NCI-H345 treated with DMSO at 0.1 percent for 48 hours (cell line): ENCODE results near the gene EIF3J.
"Not testable (repeated sequence)": the region's sequence is repeated elsewhere in the genome, so short reads cannot be mapped to it uniquely, and the experiment has no call there.

Source experiments
- DNase-seq: peaks from one replicate; lab custom pipeline; 2025; ENCODE audit not compliant: unreplicated experiment; lab: John Stamatoyannopoulos, UW

EIF3J gene

DNA sequence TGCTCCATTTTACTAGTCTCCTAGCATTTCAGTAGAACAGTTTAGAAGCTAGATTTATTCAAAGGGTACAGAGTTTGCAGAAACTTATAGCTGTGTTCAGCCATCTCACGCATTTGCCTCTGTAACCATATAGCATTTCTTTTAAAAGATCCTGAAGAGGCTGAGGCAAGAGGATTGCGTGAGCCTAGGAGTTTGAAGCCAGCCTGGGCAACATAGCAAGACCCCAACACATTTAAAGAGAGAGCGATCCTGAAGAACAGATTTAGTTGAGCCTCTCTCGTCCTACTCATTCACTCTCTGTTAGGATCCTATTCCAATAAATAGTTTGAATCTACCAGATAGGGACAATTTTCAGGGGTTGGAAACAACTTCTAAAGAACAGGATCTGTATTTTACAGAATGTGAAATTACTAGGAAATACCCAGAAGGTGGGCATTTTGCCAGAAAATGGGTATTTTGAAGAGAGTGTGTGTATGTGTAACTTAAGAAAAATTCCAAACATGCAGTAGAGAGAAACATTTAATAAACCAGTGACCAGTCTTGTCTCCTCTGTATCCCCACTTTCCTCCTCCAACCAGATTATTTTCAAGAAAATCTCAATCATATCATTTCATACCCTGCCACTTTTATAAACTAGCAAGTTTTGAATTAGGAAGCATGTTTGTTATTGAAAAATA, 4.5 kb downstream of the EIF3J start:
- no peak for DNase-seq

DNA sequence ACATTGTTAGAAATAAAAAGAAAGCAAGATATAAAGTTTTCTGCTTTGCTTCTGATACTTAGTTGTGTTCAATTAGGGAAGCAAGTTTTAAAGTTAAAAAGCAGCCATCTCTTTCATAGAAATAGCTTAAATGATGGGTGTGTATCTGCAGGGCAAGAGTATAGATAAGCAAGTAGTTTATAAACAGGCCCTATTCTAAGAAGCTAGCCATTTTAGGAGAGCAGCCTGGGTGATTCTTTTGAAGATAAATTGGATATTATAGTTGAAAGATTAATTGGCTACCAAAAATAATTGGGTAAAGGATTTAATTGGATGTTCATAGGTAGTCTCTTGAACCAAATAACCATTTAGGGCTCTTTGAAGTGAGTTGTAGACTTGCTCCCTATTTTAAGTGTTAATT, 5.6 kb downstream of the EIF3J start:
- DNase-seq, result no peak

DNA sequence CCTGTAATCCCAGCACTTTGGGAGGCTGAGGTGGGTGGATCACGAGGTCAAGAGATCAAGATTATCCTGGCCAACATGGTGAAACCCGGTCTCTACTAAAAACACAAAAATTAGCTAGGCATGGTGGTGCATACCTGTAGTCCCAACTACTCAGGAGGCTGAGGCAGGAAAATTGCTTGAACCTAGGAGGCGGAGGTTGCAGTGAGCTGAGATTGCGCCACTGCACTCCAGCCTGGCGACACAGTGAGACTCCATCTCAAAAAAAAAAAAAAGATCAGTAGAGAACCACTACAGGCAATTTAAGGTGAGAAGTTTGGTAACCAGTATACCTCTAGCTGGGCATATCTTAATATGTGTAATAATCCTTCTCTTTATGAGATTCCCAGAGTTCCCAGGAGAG, 7.8 kb downstream of the EIF3J start:
- DNase-seq, result not testable (repeated sequence)

DNA sequence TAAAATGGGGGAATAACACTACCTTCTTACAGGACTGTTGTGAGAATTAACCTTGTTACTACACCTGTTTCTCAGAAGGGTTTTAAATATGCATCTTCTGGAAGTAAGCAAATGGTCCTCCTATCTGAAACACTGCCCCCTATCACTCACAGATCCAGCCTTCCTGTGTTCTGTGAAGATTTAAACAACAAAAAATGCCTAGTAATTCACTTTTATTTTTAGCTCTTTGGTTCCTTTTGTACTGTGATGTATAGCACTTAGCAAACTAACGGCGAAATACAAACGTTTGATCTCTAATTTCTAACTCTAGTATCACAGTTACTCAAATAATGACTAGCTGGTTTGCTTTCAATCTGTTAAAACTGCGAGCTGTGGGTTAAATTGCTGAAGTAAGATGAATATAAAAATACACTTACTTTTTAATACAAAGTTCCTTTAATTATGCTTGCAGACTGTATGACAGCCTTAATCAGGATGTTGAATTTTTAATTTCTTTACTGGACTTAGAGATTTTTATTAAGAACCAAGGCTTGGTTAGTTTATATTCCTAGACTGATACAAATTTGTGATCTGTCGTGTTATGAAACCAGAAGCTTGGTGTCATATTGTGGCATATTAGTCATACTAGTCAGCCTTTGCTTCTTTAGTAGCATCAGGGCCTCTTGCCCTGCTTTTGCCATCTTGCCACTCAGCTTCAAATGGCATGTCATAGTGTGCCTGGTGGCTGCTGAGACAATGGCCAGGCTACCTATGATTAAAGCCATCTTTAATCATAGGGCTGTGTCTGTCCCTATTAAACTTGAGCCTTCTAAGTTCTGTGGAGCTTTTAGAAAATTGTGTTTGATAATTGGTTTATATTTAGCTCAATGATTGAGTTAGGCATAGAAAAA, 9.2 kb downstream of the EIF3J start:
- no peak for DNase-seq

DNA sequence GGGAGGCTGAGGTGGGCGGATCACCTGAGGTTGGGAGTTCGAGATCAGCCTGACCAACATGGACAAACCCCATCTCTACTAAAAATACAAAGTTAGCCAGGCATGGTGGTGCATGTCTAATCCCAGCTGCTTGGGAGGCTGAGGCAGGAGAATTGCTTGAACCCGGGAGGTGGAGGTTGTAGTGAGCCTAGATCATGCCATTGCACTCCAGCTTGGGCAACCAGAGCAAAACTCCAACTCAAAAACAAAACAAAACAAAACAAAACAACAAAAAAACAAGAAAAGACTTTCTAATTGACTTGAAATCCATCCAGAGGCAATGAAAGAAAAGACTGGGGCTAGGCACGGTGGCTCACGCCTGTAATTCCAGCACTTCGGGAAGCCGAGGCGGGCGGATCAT, 12.2 kb downstream of the EIF3J start:
- not testable (repeated sequence) for DNase-seq

DNA sequence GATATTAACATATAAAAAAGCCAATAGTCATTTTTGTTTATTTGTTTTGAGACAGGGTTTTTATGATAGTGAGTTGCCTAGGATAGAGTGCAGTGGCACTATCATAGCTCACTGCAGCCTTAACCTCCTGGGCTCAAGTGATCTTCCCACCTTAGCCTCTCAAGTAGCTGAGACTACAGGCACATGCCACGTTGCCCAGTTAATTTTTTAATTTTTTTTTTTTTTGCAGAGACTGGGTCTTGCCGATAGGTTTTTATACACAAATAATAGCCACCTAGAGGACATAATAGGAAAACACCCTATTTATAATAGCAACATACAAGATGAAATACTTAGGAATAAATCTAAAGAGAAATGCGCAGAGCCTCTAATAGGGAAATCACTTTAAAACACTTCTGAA, 13.3 kb downstream of the EIF3J start:
- no peak for DNase-seq

DNA sequence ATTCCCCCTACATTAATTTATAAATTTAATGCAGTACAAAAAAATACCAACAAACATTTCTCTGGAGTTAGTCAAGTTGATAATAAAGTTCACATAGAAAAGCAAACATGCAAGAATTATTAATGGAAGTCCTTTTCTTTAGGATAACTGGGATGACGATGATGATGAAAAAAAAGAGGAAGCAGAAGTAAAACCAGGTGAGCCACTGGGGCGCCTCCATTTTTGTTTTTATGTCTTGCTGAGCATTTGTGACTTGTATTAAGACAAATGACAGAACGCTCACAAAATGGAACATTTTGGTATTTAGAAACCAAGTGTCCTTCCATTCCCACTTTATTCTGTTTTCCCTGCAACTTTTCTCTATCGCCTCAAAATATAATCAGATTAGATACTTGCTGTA, 13.8 kb downstream of the EIF3J start:
- no peak for DNase-seq

DNA sequence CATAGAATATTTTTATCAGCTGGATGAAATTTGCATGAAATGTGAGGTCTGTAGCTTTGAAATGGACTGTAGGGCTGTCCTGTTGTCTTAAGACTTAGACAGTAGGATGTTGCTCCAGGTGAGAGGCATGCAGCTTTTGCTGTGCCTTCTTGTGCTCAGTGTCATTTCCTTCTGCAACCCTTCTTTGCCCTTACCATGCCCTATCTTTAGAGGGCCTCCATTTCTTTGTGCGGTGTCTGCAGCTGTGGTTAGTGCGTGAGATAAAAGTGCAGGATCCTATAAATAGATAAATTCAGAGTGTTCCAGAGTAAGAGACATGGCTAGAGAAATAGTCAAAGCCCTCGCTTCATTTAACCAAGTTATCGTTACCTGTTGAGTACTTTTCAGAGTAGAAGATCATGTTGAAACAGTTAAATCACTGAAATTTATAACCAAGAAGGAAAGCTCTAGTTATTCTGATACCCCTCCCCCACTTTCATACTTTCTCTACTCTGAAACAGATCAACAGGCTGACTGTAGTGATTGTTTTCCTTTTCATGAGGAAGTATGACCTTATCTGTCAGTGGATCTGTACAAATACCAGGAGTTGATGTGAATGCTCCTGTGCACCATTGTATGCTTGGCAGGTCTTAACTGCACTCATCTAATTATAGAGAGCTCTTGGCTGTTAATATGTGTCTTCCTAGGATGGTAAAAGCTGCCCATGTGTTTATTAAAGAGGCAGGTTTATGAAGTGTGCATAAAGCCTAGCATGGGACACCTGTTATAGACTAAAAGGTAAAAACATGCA, 18.2 kb downstream of the EIF3J start:
- no peak for DNase-seq

DNA sequence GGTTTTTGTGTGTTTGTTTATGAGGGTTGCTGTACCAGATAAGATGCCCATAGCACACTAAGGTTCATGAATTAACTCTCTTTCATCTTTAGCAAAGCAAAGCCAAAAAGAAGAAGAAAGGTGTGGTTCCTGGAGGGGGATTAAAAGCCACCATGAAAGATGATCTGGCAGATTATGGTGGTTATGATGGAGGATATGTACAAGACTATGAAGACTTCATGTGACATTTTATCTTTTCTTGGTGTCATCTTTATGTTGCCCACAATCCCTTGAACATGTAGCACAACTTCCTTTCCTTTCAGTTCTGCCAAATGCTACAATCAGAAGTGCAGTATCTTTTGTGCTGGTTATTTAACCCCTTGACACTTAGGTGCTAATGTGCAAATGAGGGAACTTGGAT, 24.0 kb downstream of the EIF3J start:
- DNase-seq, result not testable (repeated sequence)

DNA sequence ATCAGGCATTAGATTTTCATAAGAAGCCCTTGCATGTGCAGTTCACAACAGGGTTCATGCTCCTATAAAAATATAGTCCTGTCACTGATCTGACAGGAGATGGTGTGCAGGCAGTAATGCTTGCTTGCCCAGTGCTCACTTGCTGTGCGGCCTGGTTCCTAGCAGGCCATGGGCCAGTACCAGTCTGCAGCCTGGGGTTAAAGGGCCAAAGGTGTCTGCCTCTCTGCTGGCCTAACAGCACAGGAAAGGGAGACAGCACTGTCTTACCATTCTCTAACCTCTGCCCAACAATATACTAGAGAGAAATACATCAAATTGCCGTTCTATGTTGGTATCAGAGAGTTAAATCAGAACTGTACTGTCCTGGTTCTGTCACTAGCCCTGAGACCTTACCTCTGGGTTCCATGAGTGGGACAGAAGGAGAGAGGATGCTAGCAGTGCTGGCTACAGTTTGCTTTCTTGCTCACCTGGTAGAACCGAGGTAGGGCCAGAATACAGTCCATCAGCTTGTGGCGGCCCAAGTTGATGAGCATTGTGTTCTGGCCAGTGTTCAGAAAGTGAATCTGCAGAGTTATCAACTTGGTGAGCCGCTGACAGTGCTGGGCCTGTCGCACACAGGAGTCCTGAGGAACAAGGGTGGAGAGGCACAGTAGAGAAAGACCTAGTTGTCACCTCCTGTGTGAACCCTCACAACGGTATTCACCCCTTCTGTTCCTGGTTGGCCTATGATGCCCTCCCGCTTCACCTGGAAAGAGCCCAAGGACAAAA, 28.6 kb downstream of the EIF3J start:
- DNase-seq, result no peak

DNA sequence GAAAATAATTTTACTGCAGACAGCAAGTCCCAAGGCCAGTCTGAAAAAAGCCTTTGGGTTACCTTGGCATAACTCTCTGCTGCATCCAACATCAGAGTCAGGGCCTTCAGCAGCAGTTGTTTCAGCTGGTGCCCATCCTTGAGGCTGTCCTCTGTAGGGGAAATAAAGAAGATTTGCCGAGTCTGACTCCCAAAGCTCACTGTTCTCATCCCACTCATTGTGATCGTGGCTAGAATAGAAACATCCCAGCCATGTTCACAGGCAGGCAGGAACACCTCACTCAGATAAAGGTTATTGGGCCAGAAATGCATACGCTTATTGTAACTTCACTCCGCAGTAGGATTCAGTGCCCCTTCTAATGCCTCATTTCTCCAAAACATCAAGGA, 29.2 kb downstream of the EIF3J start:
- no peak for DNase-seq

DNA sequence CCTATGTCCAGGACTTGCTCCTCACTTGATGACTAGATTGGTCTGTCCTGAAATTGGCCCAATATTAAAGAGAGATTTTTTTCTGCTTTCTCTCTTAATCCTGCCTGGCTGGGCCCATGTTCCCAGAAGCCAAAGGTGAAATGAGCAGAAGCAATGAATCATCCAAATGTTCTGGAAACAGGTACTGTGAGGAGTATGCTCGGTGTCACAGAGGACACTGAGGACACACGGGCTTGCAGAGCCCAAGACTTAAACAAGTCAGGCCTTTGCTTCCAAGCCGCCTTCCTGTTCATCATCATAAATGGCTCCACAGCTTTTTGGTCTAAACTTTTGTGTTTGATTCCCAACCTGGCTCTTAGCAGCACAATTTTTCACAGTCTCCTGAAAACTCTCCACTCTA, 31.4 kb downstream of the EIF3J start:
- no peak for DNase-seq

DNA sequence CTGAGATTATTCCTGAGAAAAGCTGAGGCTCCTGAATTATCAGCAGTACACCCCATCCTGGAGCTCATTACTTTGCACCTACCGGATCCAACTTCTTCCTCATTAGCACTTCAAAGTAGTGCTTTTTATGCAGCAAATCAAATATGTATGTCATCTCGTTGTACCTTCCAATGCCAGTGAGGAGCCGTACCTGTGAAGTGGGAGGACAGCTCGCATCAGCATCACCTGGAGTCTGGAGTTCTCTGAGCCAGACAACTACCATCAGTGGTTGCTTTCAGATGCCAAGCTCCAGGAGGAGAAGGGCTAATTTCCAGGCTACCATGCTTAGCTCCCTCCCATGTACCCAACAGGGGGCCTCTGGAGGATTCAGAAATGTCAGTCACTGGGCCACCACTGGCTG, 32.4 kb downstream of the EIF3J start:
- DNase-seq, result no peak

DNA sequence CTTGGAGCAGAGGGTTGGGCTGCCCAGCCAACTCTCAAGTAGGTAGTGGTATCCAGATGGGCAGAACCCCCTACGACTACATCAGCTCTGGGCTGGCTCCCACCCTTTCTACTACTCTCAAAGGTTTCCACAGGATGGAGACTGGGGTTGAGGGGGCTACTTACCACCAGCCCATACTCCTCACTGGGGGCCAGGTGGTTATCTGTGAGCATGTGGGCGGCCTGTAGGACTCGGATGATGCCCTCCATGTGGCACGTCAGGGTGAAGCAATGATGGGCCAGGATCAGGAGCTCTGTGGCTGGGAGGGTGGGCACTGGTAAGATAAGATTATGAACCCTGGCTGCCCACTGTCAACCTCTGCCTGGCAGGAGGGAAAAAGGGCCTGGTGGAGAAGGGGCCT, 33.4 kb downstream of the EIF3J start:
- no peak for DNase-seq

DNA sequence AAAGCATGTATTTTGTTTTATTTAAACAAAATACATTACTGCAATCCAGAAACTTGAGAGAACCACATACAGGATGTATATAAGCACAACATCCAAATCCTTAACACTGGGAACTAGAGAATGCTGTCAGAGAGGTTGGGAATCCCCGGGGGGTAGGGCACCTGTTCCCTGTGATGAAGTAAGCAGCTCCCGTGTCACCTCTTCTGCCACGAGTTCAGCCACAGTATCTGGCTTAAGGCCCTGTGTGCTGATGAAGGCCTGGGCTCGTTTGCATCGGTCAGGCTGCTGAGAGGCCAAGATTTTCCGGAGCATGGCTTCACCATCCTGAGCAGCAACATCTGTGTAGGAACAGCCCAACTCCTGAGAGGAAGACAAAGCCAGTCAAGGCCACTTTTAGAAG, 36.4 kb downstream of the EIF3J start:
- no peak for DNase-seq

DNA sequence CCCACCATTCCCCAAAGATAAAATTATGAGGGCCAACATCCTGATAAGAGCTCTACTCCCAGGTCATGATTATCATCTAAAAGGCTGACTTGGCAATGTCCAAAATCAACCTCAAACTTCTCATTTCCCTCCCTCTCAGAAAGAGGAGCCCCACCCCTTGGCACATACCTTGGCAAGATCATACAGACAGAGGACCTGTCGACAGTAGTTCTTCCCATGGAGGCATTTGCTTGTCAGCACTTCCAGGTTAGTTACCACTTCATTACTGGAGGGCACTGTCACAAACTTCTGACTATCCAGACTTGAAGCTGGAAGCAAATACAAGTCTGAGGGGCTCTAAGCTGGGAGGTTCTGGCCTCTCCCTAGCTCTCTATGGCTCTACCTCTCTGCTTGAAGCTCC, 37.8 kb downstream of the EIF3J start:
- DNase-seq, result no peak

DNA sequence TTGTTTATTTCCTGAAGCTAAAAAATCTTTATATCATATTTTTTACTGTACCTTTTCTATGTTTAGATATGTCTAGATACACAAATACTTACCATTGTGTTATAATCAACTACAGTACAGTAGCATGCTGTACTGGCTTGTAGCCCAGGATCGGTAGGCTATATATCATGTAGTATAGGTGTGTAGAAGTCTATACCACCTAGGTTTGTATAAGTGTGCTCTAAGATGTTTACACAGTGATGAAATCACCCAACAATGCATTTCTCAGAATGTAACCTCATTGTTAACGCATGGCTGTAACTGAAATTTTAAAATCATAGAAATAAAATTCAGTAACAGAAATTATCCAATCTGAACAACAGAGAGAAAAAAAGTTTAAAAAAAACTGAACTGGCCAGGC, 43.2 kb downstream of the EIF3J start:
- DNase-seq, result no peak

DNA sequence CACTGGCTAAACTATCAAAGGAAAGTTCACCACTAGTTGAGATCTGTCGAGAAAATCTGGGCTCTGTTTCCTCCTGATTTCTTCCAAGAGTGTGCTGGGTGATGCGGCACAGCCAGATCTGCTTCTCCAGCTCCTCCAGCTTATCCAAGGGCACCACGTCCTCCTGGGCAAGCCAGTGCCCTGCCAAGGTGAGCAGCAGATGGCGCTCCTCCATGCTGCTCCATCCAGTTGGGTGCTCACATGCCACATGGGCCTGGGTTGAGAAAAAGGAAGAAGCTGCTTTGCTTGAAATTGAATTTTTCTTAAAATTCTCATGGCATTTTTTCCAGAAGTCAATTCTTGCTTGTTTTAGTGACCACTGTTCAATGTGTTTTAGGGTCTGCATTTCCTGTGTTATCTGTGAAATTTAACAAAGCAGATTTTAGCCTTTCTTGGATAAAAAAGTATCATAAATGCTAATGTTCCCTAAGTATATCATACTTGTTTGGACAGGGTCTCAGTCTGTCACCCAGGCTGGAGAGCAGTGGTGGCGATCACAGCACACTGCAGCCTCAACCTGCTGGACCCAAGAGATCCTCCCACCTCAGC, 47.3 kb downstream of the EIF3J start:
- DNase-seq, result no peak

DNA sequence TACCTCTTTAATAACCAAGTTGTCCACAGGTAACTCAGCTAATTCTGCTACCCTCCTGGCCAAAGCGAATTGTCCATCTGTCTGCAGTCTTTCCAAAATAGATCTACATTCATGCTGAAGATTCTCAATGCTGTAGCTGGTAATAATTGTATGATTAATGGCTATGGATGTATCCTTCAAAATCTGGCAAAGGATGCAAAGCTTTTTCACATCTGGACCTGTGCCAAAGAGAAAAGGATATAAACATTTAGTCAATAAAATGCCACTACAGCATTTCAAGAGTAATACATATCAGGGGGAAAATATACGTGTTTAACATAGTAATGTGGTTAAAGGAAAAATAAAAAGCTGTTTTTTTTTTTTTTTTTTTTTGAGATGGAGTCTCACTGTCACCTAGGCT, 48.7 kb downstream of the EIF3J start:
- DNase-seq, result no peak

DNA sequence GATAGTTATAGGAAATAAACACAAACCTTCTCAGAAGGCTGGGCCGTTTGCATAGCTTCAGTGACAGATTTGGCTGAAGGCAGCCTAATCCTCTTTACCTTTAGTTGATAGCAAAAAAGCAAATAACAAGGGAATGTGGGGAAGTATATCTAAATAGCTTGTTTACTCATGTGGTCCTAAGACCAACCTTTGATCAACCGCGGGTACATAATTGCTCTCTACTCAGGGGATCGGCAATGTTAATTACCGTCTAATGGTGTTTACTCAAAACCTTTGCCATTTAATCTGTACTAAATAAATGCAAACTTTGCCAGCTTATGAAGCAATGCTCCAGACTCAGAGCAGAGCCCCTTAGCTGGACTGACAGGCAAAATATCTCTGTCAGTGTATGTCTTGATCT, 51.6 kb downstream of the EIF3J start:
- DNase-seq, result no peak

DNA sequence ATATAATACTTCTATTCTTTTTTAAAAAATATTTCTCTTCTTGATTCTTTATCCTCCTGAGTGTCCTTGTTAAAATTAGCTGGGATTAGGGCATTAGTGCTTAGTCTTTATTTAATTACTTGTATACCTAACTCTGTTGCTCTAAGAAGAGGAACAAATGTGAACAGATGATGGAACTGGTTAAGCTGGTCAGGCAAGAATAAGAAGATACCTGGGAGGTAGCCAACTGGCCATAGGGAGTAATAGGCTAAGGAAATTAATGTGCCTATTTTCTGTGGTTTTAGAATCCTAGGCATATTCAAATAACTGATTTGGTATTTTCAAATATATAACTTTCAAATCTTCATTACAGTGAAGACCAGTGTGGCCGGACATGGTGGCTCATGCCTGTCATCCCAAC, 54.4 kb downstream of the EIF3J start:
- no peak for DNase-seq
